ENCODE measurements around the gene GRK5.
A peak's percentile ranks its signal among the peaks of the same experiment; 100 is the strongest.

The GRK5 gene

DNA sequence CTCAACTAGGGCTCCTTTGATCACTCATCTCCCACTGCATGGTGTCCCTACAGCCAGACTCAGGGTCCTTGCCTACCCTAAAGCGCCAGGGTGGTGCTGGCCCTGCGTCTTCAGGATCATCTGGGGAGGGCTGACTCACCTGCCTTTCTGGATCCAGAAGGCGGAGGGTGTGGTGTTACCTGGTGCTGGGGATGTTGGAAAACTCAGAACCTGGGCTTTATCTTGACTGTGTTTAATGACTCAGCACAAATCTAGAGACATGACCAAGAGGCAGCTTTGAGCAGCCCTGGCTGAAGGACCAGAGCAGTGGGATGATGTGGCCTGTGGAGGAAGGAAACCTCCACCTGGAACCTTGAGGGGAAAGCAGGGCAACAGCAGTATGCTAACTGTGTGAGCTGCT, 96.5 kb downstream of the GRK5 start:
- no peak for DNase-seq

DNA sequence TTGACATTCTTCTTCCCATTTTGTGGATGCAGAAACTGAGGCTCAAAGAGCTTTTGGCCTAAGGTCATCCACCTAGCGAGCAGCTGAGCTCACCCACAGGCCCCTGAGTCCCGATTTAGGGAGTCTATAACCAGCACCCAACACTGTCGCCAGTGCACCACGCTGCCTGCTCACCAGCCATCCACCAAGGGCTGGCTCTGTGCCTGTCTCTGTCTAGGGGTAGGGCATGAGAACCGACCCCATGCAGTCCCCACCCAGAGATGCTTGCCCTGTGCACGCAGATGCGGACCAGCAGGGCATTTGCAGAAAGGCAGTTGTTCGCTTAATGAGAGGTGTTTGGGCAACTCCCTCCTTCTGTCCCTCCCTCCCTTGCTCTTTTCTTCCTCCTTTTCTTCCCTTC, 97.2 kb downstream of the GRK5 start:
- no peak for DNase-seq

DNA sequence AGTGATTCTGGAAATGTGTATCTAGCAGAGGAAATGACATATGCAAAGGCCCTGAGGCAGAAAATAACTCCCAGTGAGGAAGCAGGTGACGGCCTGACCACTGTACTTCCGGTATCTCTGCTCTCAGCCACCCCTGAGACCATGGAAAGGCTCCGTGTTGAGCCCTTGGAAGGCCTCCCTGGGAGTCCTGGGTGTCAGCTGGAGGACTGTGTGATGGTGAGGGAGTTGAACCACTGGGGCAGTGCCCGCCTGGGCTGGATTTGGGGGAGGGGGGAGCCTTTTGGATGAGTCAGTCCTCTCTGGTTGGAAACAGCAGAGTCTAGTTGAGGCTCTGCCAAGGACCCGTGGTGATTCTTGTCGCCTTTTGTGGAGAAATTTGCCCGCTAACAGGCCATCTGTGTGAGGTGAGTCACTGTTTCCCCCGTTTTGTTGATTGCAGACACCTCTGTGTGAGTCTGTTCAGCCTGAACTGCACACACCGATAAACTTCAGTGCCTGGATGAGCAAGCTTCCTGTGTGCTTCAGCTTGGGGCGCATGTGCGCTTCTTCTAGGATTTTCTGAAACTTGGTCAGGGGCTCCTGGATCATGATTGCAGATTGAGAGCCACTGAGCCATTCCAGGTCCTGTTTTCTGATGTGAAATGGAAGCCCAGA, 98.6 kb downstream of the GRK5 start:
- peak; percentile 20 for DNase-seq

DNA sequence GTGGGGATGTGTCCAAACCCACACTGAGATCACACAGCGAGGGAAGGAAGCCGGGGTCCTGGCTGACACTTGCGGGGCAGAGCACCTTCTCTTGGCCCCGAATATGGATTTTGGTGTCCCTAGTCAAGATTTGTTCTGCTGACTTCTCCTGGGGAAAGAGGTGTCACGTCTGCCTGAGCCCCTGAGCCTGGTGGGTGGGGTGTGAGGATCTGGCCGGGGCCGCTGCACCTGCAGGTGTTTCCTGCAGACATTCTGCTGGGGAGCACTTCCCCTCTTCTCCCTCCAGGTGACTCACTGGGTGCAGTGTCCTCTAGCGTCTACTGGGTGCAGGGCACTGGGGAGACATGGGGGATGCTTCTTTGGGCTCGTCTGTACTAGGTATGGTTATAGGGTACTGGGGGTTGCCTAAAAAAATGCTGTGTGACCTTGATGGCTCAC, 99.2 kb downstream of the GRK5 start:
- no peak for DNase-seq

DNA sequence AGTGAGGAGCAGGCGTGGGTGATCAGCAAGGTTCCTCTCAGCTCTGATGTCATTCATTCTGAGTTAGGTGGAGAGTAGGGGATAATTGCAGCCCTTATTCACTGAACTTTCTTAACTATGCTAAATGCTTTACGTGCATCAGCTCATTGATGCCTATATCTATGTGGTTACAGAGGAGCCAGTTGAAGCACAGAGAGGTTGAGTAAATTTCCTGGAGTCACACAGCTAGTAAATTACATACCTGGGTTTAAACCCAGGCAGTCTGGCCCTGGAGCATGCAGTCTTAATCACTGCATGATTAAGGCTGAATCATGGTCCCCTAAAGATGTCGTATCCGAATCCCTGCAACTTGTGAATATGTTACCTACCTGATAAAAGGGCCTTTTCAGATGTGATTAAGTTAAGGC, 99.6 kb downstream of the GRK5 start:
- DNase-seq = no peak

DNA sequence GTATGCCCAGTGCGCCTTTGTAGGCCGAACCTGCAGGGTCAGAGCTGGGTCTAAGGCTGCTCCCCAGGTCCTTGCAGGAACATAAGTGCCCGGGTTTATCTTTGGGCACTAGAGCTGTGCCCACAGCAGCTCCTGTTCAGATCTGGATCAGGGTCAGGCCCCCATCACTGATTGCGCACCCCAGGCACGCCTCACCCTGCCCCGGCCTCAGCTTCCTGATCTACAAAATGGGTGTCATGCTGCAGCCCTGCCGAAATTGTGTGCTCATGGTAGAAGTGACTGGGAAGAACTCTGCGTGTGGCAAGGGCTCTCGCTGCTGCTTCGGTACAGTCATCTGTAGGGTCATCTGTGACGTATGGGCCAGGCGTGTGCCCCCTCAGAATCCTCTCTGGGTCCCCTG, 100.7 kb downstream of the GRK5 start:
- no peak for DNase-seq

DNA sequence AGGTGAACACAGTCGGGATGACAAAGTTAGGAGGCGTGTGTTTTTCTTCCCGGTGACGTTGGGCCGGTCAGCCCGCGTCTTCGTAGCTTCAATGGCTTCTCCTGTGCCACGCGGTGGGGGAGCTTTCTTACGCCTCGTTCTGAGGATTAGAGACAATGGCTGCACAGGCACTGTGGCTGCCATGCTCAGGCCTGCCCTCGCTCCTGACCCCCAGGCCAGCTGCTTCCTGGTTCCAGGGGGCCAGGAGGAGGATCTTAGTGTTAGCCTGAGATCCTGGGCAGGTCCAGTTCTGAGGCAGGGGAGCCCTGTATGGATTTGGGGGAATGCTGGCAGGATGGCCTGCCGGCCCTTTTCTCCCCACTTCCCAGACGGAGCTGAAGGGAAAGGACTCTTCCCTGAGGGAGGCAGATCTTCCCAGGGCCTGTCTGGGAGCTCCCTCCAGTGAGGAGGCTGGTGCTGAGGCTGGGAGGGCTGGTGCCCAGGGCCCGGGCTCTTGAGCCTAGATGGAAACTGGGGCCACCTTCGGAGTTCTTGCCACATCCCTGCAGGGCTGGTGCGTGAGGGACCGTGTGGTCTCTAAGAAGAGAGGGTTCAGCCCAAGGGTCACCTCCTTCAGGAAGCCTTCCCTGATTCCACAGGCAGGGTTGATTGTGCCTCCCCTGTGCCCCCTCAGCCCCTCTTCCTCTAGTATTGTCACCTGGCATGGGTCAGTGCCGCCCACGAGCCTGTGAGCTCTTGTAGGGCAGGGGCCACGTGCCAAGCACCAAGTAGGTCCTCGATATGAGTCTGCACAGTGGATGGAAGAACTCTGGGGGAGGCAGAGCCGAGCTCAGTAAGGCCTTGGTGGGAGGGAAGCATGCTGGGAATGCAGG, 101.4 kb downstream of the GRK5 start:
- no peak for DNase-seq

DNA sequence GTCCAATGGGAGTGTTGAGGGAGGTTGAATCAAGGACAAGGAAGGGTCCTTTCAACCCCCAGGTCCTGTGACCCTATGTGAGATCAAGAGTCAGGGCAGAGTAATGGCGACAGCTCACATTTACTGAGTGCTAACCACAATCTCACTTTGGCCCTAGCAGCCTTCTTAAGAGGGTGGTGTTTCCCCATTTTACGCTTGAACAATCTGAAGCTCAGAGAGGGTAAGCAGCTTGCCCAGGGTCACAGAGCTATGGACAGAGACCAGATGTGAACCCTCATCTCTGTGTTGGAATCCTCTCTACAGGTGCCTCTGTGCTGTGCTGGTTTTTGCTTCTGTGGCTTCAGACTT, 102.0 kb downstream of the GRK5 start:
- no peak for DNase-seq

DNA sequence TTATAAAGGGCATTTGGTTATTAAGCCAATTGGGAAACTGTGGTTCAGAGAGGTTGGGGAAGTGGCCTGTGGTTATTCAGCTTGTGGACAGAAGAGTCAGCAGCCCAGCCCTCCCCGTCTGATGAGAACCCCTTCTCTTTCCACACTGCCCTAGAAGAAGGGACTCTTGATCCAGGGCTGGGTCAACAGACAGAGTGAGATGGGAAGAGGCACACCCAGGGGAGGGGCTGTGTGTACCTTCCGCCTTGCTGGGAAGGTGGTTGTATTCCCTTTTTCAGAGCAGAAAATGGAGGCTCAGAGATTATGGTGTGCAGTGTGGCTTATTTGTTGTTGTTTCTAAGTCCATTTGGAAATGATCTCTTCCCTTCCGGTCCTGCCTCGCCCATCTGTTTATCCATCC, 103.4 kb downstream of the GRK5 start:
- DNase-seq = no peak

DNA sequence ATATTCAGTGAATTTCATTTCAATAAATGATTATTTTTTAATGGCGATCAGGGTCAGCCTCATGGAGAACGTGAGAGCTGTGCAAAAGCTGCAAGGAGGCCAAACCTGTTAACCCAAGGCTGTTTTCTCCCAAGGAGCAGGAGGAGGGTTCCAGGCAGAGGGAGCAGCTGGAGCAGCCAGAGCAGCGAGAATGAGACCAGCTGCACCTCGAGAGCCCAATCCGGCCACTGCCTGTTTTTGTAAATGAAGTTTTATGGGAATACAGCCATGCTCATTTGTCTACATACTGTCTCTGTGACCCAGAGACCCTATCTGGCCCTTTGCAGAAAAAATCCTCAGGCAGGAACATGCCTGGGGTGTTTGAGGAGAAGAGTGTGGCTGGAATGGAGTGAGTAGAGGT, 104.9 kb downstream of the GRK5 start:
- no peak for DNase-seq

DNA sequence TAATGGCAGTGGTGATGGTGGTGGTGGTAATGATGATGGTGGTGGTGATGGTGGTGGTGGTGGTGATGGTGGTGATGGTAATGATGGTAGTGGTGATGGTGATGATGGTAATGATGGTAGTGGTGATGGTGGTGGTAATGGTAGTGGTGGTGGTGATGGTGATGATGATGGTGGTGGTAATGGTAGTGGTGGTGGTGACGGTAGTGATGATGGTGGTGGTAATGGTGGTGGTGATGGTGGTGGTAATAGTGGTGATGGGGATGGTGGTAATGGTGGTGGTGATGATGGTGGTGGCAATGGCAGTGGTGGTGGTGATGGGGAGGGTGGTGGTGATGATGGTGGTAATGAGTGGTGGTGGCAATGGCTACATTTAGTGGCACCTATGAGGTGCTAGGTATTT, 105.7 kb downstream of the GRK5 start:
- DNase-seq = no peak

DNA sequence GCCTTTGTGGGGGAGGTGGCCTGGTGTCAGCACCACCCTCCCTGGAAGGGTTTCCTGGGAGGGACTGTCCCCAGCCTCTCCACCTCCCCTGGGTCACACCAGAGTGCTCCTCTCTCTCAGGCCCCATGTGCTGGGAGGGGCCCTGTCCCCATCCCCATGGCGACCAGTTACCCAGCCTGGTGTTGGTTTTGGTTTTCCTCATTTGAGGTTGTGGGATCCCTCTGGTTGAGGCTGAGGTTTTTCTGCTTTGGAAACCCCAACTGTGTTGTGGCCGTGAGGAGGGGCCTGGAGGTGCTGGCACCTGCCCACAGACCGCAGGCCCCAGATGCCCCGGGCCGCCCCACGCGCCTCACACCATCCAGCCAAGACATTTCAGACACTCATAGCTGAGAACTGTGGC, 106.3 kb downstream of the GRK5 start:
- no peak for DNase-seq

DNA sequence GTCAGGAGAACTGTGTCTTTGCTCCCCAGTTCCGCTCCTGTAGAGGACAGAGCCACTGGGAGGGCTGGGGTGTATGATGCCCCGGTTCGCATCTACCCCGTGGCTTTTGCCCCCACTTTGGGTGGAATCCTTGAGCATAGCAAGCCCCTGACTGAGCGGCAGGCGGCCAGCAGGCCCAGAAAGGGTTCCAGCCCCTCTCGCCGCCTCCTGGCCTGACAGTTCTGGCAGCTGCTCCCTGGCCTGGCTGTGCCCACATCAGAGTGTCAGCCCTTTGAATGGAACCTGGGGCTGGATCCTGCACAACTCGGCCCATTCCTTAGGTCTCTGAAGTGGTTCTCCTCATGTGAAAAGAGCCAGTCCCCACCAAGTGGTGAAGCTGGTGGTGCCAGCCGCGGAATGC, 106.7 kb downstream of the GRK5 start:
- no peak for DNase-seq

DNA sequence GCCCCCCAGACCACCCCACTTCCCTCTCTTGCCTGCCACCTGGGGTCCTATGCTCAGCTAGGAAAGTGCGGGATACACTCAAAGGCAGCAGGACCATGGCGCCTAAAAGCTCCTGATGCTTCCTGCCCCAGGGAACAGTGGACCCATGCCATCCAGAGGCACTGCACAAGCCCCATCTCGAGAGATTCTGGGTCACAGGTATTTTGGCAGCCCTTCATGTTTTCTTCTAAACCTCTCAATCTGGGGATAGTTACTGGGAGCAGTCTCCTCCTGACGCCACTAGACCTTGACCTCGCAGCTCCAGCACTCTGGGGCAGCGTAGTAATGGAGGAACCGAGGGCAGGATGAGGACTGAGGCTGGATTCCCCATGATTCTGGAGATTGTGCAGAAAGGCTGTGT, 107.1 kb downstream of the GRK5 start:
- no peak for DNase-seq

DNA sequence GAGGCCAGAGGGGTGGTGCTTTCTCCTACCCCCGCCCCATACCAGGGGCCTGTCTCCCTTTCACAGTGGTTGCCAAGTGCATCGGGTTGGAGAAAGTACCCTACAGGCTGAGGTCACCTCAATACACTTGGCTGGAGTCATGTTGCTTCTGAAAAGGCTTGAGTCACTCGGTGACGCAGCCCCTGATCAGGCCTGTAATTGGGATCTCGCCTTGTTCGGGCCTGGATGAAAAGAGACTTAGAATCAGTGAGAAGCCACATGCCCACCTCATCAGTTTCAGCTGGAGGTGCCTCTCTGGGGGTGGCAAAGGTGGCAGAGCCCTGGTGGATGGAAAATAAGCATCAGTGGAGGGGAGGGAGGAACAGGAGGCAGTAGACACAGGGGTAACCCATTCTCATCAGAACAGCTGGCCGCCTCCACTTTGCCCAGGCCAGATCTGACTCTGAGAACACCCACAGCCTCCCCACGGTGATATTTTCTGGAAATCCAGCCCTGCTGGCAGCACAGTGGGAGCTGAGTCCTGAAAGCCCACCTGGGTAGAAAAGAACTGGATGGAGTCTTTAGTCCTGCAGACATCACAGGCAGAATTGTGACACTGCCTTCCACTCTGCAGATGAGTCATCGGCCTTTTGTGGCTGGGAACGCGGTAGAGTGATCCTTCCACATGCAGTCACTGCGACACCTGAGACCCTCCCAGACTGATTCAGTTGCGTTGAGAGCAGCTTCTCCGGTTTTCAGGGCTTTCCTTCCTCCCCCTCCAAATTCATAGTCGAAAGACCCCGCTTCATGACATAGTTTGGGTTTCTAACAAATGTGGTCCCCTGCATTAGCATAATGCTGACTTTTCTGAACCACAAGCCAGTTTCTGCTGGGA, 108.0 kb downstream of the GRK5 start:
- DNase-seq = peak; percentile 29

DNA sequence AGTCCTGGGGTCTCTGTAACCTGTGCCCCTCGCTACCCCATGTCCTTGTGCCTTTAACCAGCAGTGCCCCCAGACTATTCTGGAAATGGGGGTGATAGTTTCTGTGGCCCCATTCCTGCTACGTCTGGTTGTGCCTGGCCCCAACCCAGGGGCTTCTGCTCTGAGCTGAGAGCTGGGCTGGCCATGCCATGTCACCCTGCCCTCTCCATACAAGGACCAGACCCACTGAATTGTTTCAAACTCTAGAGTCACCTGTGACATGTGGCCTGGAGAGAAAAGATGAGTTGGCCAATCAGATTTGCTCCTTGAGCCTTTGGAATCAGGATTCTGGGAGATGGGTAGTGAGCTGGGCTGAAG, 108.6 kb downstream of the GRK5 start:
- DNase-seq = no peak

DNA sequence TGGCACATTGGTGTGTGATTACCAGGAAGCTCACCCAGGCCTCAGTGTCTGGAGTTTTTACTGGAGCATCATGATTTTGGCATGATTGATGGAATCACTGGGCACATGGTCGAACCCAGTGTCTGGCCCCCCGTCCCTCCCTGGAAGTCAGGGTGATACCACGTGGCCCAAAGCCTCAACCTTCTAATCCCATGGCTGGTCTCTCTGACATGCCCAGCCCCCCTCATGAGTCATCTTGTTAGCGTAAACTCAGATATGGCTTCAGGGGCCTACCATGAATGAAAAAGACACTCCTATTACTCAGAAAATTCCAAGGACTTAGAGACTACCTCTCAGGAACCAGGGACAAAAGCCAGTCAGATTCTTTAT, 109.3 kb downstream of the GRK5 start:
- no peak for DNase-seq

DNA sequence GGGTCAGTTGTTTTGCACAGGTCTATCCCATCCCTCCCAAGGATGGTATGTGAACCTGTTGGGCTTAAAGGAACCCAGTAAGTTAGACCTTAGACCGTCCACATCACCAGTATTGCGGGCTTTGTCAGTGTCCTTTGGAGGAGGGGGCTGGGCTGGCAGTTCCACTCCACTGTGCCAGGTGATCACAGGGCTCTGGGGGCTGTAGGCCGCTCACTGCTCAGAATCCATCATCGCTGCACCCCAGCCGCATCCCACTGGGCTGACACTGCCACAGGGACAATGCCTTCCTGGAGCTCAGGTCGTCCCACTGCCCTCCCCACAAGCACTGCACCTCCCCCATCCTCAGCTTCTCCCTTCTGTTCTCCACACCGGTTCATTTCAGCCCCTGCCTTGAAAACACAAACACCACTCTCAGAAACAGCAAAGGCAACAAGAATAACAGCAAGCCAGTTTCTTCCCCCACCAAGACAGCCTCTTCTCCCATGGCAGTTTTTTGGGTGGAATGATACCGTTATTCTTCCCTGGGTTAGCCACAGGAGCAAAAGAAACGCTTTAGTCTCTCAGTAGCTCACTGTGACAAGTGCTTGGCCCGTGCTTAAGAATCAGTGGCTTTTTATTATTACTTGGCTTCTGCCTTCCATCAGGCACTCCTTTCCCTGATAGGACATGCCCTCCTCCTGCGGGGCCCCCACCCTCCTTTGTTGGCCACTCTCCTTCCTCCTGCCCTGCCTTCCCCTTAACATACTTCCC, 111.2 kb downstream of the GRK5 start:
- DNase-seq = no peak

DNA sequence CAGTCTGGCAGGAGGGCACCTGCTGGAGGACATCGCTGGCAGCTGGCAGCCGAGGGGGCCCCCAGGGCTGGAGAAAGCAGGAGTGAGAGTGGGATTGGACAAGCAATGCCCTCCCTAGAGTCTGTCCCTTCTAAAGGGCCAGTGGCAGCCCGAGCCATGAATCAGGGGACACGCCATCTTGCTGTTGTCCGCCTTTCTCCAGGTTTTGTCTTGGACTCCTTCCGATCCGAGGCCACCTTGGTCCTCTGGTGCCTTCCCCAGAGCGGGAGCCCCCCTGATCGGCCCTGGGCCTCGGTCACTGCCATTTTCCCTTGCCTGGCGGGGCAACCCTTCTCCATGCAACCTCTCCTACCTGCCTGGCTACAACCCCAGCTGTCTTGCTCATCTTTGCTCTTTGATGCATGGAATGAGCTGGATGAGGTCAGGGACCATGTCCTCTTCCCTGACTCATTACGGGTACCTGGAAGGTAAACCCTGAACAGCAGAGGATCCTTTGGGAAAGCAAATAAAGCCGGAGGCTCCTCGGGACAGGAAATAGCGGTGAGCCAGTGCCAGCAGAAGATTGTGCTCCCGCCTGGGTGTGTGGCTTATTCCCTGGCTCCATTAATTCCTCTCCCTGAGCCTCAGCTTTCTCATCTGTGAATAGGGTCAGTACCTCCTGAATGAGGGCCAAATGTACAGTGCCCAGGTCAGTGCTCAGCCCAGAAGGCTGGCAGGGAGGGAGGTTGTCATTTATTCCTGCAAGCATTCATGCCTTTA, 112.0 kb downstream of the GRK5 start:
- no peak for DNase-seq

DNA sequence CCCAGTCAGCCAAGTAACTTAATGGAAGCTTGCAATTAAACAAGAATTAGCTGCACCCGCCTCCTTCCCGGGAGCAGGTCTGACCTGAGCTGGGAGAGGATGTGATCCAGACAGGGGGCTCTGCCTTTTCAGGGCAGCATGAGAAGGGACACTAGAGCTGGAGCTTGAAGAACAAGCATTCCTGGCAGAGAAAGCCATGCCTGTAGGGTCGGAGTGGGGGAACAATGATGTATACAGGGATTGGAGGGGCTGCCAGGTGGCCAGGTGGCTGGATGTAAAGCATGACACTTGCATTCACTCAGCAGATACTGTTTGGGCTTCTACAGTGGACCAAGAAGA, 112.5 kb downstream of the GRK5 start:
- no peak for DNase-seq

DNA sequence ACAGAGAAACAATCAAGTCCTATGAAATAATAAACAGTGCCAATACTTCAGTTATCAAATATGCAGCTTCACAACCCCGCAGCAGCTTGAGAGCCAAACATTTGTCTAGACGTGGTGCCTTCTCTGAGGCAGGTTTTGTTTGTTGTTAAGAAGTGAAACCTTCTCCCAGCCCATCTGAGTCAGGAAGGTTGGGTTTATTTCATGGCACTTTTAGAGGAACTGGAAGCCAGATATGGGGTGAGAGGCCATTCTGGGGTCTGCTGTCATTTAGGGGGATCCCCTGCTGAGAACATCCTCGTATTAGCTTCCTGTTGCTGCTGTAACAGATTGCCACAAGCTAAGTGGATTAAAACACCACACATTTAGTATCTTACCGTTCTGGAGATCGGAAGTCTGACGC, 113.6 kb downstream of the GRK5 start:
- DNase-seq = no peak
